ES-I3 (cell line): ENCODE results near the gene KRTAP10-1.

Experiments used
- H3K36me3 ChIP-seq: 2 replicates; pipeline ENCODE4 v1.6.1; 2013; ENCODE audit warnings: mild to moderate bottlenecking, low read length, control low read depth, moderate library complexity; ENCODE audit not compliant: insufficient read depth
- H3K4me1 ChIP-seq: 2 replicates; pipeline ENCODE4 v1.6.1; 2013; ENCODE audit warnings: mild to moderate bottlenecking, control low read depth, low read length; ENCODE audit not compliant: insufficient read depth
- H3K9ac ChIP-seq: 2 replicates; pipeline ENCODE4 v1.6.1; 2013; ENCODE audit warnings: low read depth, mild to moderate bottlenecking, low read length, moderate library complexity
- H3K9me3 ChIP-seq: 2 replicates; pipeline ENCODE4 v1.6.1; 2013; ENCODE audit warnings: mild to moderate bottlenecking, low read length, moderate library complexity; ENCODE audit not compliant: control insufficient read depth, insufficient read depth

The KRTAP10-1 gene

GRCh38 chr21:44513389-44514217 is 26.4 kb downstream of the KRTAP10-1 start:
- H3K9me3 ChIP-seq = no peaks in the 10 kb centered on the region
- H3K9ac ChIP-seq = no peak overlapping the region
- H3K36me3 ChIP-seq = no peaks in the 10 kb centered on the region
- no peaks in the 10 kb centered on the region for H3K4me1 ChIP-seq

DNA sequence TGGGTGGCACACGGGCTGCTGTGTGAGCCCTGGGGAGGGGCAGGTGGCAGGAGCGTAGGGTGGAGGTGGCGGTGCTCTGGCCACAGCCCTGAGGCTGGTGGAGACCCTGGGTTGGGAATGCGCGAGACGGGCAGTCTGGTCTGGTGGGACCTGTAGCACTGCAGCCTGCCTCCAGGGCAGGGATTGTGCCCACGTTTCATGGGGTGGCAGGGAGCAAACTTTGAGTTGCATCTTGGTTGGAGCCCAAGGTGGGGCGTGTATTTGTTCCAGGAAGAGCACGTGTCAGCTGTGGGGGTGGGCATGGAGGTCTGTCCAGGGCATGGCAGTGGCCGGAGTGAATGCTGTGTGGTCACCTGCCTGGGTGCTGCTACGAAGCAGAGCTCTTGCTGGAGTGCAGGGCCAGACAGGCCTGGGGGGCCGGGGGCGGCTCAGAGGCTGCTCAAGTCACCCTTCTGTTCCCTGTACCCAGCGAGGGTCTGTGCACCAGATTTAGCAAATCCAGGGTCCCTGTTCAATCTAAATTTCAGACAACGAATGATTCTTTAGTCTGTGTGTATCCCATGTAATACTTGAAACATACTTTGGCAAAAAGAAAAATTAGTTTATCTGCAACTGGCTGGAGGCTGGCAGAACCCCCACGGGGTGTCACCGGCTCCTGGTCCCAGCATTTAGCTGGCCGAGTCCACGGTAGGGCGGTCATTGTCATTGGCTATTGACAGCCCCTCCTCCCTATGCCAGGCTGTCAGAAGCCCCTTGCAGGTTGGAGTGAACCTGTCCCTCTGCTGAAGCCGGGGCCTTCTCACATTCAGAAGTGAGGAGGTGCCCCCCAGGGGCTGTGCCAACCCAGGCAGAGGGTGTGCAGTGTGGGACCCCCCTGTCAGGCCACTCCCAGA is 27.3 kb downstream of the KRTAP10-1 start:
- no peaks in the 10 kb centered on the region for H3K4me1 ChIP-seq
- H3K9me3 ChIP-seq = no peaks in the 10 kb centered on the region
- H3K36me3 ChIP-seq = no peaks in the 10 kb centered on the region

DNA sequence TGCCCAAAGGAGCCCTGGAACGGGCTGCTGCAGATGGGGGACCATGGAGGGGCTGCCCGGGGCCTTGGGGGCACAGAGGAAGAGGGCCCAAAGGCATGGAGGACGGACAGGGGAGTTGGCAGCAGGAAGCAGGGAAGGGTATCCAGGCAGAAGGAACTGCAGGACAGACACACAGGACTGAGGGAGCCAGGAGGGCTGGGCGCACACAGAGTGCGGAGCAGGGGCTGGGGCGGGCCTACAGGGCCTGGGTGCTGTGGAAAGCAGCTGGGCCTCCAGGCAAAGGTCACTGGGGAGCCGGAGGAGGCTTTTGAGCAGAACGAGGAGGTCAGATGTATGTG is 28.1 kb downstream of the KRTAP10-1 start:
- H3K9me3 ChIP-seq = no peaks in the 10 kb centered on the region
- no peaks in the 10 kb centered on the region for H3K36me3 ChIP-seq
- H3K9ac ChIP-seq = no peak overlapping the region
- H3K4me1 ChIP-seq = no peaks in the 10 kb centered on the region

More for the DNA sequence above, 27.3 kb downstream of the KRTAP10-1 start:
- no peak overlapping the region for H3K9ac ChIP-seq

DNA sequence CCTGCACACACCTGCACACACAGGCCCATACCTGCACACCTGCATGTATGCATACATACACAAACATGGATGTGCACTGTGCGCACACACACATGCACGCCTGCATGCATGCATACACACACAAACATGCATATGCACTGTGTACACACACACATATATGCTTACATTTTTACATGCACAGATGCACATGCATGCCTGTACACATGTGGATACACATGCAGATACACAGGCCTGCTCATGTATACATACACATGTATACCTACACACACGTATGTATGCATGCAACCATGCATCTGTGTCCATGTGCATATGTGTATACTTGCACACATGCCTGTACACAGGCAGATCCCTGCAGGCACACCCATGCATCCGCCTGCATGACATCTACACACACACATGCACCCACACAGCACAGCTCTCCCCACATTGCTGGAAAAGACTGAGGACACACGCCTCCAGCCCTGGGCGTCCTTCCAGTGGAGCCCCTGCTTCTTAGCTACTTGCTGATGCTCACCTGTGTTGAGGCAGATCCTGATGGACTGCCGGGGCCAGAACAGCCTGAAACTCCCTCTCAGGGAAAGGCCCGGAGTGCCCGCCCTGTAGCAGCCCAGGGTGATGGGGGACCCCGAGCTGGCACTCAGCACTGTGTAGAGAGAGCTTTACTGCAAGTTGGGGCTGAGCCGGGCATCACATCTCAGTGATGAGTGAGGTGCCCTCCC is 28.6 kb downstream of the KRTAP10-1 start:
- H3K9me3 ChIP-seq = no peaks in the 10 kb centered on the region

GRCh38 chr21:44510508-44511218 is 29.3 kb downstream of the KRTAP10-1 start:
- H3K9ac ChIP-seq = no peak overlapping the region; the same call in 1 of the 2 replicates
- H3K36me3 ChIP-seq = no peaks in the 10 kb centered on the region
- H3K4me1 ChIP-seq = no peaks in the 10 kb centered on the region
- H3K9me3 ChIP-seq = no peaks in the 10 kb centered on the region

More for the DNA sequence above, 28.6 kb downstream of the KRTAP10-1 start:
- Histone ChIP-seq H3K9ac (no peak overlapping the region), H3K36me3 (no peaks in the 10 kb centered on the region), H3K4me1 (no peaks in the 10 kb centered on the region)

GRCh38 chr21:44510109-44510507 is 29.9 kb downstream of the KRTAP10-1 start:
- H3K9me3 ChIP-seq = no peaks in the 10 kb centered on the region
- H3K36me3 ChIP-seq = no peaks in the 10 kb centered on the region
- no peaks in the 10 kb centered on the region for H3K4me1 ChIP-seq
- H3K9ac ChIP-seq = no peak overlapping the region

- Histone ChIP-seq H3K9me3 (no peaks in the 10 kb centered on the region), H3K4me1 (no peaks in the 10 kb centered on the region), H3K9ac (no peak overlapping the region), H3K36me3 (no peaks in the 10 kb centered on the region)
These were observed 30.5 kb downstream of the KRTAP10-1 start for GRCh38 chr21:44509539-44509938.

- H3K4me1 ChIP-seq = no peaks in the 10 kb centered on the region
- H3K9me3 ChIP-seq = no peaks in the 10 kb centered on the region
- H3K9ac ChIP-seq = no peak overlapping the region
- H3K36me3 ChIP-seq = no peaks in the 10 kb centered on the region
These were observed 31.1 kb downstream of the KRTAP10-1 start for GRCh38 chr21:44508711-44509445.

- H3K36me3 ChIP-seq = no peaks in the 10 kb centered on the region
- H3K9me3 ChIP-seq = no peaks in the 10 kb centered on the region
- H3K4me1 ChIP-seq = no peaks in the 10 kb centered on the region
- no peak overlapping the region for H3K9ac ChIP-seq
These were observed 31.6 kb downstream of the KRTAP10-1 start for GRCh38 chr21:44508426-44508710.

DNA sequence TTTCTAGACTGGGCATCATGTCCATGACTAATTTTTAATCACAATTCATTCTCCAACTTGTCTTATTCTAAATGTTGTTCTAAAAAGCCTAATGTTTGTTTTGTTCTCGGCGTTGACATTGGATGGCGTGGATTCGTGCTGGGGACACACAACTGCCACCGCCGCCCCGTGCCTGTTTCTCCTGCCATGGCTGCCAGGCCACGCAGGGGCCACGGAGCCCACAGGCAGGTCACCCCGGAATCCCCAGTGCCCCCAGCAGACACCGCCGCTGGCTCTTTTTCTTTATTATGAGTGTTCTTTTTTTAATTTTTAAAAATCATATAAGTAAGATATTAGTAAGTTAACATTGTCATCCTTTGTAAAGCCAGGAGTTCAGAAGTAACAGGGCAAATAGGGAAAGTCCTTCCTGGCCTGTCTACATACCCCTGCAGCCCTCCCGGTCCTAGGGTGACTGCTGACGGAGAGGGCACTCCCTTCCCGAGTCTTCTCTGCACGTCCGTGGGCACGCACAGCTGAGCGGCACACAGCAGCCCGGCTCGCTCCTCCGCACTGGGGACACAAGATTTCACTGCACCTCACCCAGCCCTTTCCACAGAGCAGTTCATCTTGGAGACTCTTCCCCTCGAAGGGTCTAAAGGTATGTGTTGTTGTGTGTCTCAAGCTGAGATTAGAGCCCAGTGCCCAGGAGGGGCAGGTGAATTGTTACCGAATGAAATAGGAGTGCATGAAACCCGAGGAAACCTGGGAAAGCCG is 32.1 kb downstream of the KRTAP10-1 start:
- Histone ChIP-seq H3K36me3 (no peaks in the 10 kb centered on the region), H3K9ac (no peak overlapping the region), H3K4me1 (no peaks in the 10 kb centered on the region), H3K9me3 (no peaks in the 10 kb centered on the region)

DNA sequence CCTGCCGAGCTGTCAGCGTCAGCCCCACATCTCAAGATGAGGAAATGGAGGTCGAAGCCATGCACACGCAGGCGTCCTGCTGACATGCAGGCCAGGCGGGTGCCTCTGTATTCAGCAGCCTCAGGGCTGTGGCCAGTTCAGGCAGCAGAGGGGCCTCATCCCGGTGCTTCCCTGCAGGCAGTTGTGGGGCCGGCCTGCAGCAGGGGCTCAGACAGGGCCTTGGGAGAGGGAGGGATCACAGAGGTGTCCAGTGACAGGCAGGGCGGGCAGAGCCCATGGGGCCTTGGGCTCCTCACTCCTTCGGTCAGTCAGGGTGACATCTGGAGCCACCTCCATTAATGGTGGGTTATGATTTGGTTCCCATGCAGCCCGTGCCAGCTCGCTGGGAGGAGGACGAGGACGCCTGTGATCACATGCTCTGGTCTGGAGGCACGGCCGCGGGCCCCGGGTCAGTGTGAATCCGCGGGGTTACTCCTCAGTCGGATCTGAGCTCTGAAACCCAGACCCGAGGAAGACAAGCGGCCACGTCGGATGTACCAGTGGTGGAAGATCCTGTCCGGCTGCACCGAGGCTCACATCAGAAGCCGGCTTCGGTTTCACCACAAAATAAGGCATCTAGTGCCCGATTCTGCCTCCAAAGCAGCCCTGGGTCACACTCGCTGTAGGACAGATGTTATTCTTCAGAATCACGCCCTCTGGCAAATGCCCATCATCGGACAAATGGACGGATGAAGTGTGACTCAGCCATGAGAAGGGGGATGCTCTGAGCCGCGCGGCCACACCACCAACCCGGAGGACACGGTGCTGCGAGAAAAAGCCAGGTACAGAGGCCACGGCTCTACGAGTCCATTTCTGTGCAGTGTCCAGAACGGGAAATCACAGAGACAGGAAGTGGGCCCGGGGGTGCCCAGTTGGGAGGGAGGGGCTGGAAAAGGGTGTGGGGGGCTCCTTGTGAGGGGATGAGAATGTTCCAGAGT is 33.4 kb downstream of the KRTAP10-1 start:
- Histone ChIP-seq H3K36me3 (no peaks in the 10 kb centered on the region), H3K9me3 (no peaks in the 10 kb centered on the region), H3K9ac (no peak overlapping the region), H3K4me1 (no peaks in the 10 kb centered on the region)

DNA sequence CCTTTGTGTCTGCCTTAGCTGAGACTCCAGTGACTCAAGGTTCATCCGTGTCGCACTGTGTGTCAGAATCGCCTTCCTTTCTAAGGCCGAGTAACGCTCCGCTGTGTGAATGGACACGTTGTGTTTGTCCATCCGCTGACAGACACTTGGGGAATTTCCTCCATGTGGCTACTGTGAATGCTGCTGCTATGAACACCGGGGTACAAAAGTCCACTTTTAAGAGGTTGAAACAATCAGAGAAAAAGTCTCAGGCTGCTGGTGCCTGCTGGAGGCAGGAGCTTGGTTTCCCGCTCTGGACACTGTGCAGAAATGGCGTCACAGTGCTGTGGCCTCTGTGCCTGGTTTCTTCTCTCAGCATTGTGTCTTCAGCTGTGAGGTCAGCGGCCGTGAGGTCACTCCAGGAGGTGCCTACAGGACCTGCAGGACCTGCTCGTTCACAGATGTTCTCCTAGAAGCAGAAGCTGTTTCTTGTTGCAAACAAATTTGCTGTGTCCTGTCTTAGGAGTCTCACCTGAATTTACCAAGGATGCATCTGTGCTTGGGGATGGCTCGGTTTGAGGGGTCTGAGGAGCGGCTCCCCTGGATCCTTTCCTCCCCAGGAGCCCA is 34.2 kb downstream of the KRTAP10-1 start:
- Histone ChIP-seq H3K36me3 (no peaks in the 10 kb centered on the region), H3K4me1 (no peaks in the 10 kb centered on the region), H3K9ac (no peak overlapping the region), H3K9me3 (no peaks in the 10 kb centered on the region)
